SK-N-SH (cell line): ENCODE data around the gene C19orf44.

Source experiments
- CTCF ChIP-seq: fragments of 200-600 bp; sonication (generic); IDR thresholded peaks from 2 replicates; pipeline ENCODE4 v1.6.1; 2017; ENCODE audit warnings: antibody characterized with exemption, mild to moderate bottlenecking, moderate library complexity
- EZH2phosphoT487 ChIP-seq: fragments of 200-600 bp; sonication (generic); IDR thresholded peaks from 2 replicates; pipeline ENCODE4 v1.6.1; 2017; ENCODE audit warnings: low read depth, mixed run types, mild to moderate bottlenecking, antibody characterized with exemption, moderate library complexity, borderline replicate concordance
- GABPA ChIP-seq: IDR thresholded peaks from 2 replicates; pipeline ENCODE4 v1.4.0; 2012; ENCODE audit warnings: low read depth, mild to moderate bottlenecking
- JUND ChIP-seq: IDR thresholded peaks from 2 replicates; pipeline ENCODE4 v1.4.0; 2012
- MXI1 ChIP-seq: IDR thresholded peaks from 2 replicates; pipeline ENCODE4 v1.6.1; 2012; ENCODE audit warnings: mild to moderate bottlenecking, low read depth, low read length, improper control_type of control experiment
- RAD21 ChIP-seq: IDR thresholded peaks from 2 replicates; pipeline ENCODE4 v1.6.1; 2012; ENCODE audit warnings: mild to moderate bottlenecking, low read length
- SIN3A ChIP-seq: IDR thresholded peaks from 2 replicates; pipeline ENCODE4 v1.6.1; 2012; ENCODE audit warnings: low read depth, mild to moderate bottlenecking, low read length, moderate library complexity, borderline replicate concordance
- TF ChIP-seq, protein P1 (sequence below): fragments of 150-350 bp; IDR thresholded peaks from 2 replicates; pipeline ENCODE4 v1.6.1; 2017; ENCODE audit warnings: antibody characterized with exemption, low read length, low read depth, borderline replicate concordance

- TF ChIP-seq EZH2phosphoT487 (no peak), RAD21 (no peak), CTCF (no peak), GABPA (no peak), SIN3A (no peak), MXI1 (no peak), JUND (no peak)
- TF ChIP-seq, protein P1, sequence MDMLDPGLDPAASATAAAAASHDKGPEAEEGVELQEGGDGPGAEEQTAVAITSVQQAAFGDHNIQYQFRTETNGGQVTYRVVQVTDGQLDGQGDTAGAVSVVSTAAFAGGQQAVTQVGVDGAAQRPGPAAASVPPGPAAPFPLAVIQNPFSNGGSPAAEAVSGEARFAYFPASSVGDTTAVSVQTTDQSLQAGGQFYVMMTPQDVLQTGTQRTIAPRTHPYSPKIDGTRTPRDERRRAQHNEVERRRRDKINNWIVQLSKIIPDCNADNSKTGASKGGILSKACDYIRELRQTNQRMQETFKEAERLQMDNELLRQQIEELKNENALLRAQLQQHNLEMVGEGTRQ: no peak
These were observed 18.3 kb downstream of the C19orf44 start for GRCh38 chr19:16514383-16515019.
